ENCODE measurements around the gene IPO9.

GRCh38 chr1:201917362-201918033 is 88.5 kb downstream of the IPO9 start:
- no peak for TF ChIP-seq CTCF (IDR thresholded peaks at IDR 0.05)
- TF ChIP-seq POLR2AphosphoS5 (IDR thresholded peaks at IDR 0.05), result peak; percentile 47 to 81 (median 74)

All from sigmoid colon (tissue), 4 donors.